Measurements from ENCODE around the gene SYT8. TPM values are rescaled to one million over a fixed set of nuclear protein-coding genes. Genes with fewer than 3 reads are reported as not detected.

The SYT8 gene
- total RNA-seq, 3 donors from 2014 or later (not counting 1 experiment from before 2014, with no cell fraction given), result not detected

DNA sequence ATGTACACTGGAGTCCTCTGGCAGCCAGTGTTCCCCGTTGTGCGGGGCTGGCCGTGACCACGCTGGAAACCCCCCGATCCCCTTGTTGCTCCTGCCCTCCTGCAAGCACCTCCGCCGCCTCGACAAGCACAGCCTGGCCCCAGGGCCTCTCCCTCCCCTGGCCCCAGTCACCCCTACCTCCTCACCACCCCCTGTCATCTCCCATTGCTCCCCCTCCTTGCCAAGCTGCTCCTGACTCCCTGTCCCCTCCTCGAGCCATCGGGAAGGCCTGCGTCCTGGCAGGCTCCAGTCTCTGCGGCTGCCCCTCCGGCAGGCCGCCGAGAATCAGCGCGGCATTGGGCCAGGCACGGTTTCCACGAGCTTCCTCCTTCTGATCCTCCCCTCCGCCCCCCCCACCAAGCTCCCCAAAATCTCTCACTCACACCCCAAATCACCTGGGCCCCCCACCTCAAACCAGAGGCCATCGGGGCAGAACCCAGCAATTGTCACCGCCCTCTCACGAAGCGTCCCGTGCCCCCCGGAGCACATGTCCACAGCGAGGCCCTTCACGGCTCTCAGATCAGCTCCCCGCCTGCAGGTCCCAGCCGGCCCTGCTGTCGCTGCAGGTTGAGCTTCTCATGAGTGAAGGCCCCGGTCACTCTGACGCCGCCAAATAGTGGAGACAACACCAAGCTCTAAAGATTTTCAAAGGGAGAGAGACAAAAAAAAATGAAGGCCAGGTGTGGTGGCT, 12.4 kb downstream of the SYT8 start:
- Histone ChIP-seq H3K9me3 (ENCODE audit: control insufficient read depth, insufficient read depth, low read length) (no peaks in the 10 kb centered on the region), H3K27ac (ENCODE audit: low read length) (no peak overlapping the region), H3K36me3 (ENCODE audit: control insufficient read depth, insufficient read depth, low read length) (no peaks in the 10 kb centered on the region), H3K4me1 (ENCODE audit: control insufficient read depth, insufficient read depth, low read length) (peaks cover 99% of the 10 kb centered on the region), H3K4me3 (ENCODE audit: low read length) (no peak overlapping the region), H3K27me3 (ENCODE audit: control insufficient read depth, insufficient read depth, low read length) (no peaks in the 10 kb centered on the region)
- Mint-ChIP-seq H3K4me3 (peak overlapping the region; percentile 9), H3K4me1 (peaks cover 57 to 85% of the 10 kb centered on the region in 2 donors), H3K36me3 (no peaks in the 10 kb centered on the region), H3K27ac (peak overlapping the region in 1 of 2 donors; percentile 55), H3K9me3 (no peaks in the 10 kb centered on the region), H3K27me3 (ENCODE audit: low read depth in 2 of 2) (peaks cover 0 to 4% of the 10 kb centered on the region in 2 donors)
- DNase-seq (no peak), ATAC-seq (no peak)
- intact Hi-C loops (cut with micrococcal nuclease), result no loop called here
- TF ChIP-seq, protein P1, sequence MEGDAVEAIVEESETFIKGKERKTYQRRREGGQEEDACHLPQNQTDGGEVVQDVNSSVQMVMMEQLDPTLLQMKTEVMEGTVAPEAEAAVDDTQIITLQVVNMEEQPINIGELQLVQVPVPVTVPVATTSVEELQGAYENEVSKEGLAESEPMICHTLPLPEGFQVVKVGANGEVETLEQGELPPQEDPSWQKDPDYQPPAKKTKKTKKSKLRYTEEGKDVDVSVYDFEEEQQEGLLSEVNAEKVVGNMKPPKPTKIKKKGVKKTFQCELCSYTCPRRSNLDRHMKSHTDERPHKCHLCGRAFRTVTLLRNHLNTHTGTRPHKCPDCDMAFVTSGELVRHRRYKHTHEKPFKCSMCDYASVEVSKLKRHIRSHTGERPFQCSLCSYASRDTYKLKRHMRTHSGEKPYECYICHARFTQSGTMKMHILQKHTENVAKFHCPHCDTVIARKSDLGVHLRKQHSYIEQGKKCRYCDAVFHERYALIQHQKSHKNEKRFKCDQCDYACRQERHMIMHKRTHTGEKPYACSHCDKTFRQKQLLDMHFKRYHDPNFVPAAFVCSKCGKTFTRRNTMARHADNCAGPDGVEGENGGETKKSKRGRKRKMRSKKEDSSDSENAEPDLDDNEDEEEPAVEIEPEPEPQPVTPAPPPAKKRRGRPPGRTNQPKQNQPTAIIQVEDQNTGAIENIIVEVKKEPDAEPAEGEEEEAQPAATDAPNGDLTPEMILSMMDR (IDR thresholded peaks at IDR 0.05), result no peak
- 95% methylated on average over 34 of the region's 34 CpGs for WGBS (ENCODE audit: insufficient coverage)

DNA sequence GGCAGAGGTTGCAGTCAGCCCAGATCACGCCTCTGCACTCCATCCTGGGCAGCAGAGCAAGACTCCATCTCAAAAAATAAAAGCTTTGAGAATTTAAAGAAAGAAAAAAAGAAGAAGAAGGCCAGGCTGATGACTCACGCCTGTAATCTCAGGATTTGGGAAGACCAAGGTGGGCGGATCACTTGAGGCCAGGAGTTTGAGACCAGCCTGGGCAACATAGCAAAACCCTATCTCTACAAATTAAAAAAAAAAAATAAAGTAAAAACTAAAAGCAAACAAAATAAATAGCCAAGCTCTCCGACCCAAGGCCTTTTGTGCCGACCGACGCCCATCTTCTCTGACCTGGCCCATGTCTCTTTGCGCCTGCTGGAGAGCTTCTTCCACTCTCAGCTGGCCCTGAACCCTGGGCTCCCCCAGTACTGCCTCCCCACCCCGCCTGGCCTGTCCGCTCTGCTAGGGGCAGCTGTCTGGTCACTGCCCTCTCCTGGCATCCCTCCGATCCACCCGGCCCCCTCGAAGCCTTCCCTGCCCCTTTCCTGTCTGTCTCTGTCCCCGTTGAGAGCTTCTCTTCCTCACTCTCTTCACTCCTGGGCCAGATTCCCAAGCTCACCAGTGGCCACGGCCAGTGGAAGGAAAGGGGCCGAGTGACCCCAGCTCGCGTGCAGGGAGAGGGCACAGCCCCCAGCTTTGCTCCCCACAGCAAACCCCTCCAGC, 13.3 kb downstream of the SYT8 start:
- ATAC-seq, result no peak
- H3K4me1 ChIP-seq (ENCODE audit: control insufficient read depth, insufficient read depth, low read length), result peaks cover 96% of the 10 kb centered on the region
- WGBS (ENCODE audit: insufficient coverage), result 96% methylated on average over 18 of the region's 18 CpGs
- TF ChIP-seq, protein P1 (IDR thresholded peaks at IDR 0.05), result no peak
- Mint-ChIP-seq H3K27ac (peak overlapping the region in 1 of 2 donors; percentile 55), H3K4me3 (peak overlapping the region; percentile 9), H3K9me3 (no peaks in the 10 kb centered on the region), H3K27me3 (ENCODE audit: low read depth in 2 of 2) (peaks cover 0 to 4% of the 10 kb centered on the region in 2 donors), H3K4me1 (peaks cover 64 to 90% of the 10 kb centered on the region in 2 donors), H3K36me3 (no peaks in the 10 kb centered on the region)
- no peaks in the 10 kb centered on the region for H3K9me3 ChIP-seq (ENCODE audit: control insufficient read depth, insufficient read depth, low read length)
- no peak overlapping the region for H3K4me3 ChIP-seq (ENCODE audit: low read length)
- H3K27me3 ChIP-seq (ENCODE audit: control insufficient read depth, insufficient read depth, low read length), result no peaks in the 10 kb centered on the region
- no peaks in the 10 kb centered on the region for H3K36me3 ChIP-seq (ENCODE audit: control insufficient read depth, insufficient read depth, low read length)
- H3K27ac ChIP-seq (ENCODE audit: low read length), result no peak overlapping the region
- intact Hi-C loops (cut with micrococcal nuclease), result no loop called here
- no peak for DNase-seq

DNA sequence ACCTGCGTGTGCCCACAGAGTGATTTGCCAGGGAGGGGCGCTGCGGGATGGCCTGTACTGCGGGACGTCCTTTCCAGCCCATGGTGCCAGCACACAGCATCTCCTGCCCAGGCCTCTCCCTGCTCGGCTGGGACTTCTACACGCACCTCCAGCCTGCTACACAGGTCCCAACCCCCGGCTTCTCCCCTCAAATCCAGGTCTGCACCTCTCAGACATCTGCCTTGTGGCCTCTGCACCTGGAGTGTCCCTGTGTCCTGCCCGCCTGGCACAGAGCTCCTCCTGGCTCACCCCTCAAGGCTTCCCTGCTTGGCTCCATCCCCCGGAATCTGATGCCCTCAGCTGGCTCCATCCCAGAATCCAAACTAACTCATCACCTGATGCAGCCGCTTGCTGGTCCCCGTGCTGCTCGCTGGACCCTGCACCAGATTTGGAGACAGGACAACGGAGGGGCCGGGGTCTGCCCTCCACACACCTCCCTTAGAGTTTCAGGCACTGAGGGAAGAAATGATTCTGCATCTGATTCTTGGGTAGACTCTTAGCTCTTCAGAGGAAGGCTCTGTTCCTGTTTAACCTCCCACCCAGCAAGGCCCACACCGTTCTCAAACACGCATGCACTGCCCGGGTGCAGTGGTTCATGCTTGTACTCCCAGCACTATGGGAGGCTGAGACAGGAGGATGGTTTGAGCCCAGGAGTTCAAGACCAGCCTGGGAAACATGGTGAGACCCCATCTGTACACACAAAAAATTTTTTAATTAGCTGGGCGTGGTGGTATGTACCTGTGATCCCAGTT, 14.0 kb downstream of the SYT8 start:
- H3K27me3 Mint-ChIP-seq (ENCODE audit: low read depth in 2 of 2), result peaks cover 0 to 4% of the 10 kb centered on the region in 2 donors
- H3K4me1 Mint-ChIP-seq, result peaks cover 60 to 90% of the 10 kb centered on the region in 2 donors
- ATAC-seq, result no peak
- DNase-seq, result no peak
- H3K9me3 Mint-ChIP-seq, result no peaks in the 10 kb centered on the region
- peak overlapping the region; percentile 98 to 99 for H3K27ac Mint-ChIP-seq
- Histone ChIP-seq H3K4me3 (ENCODE audit: low read length) (no peak overlapping the region), H3K27ac (ENCODE audit: low read length) (no peak overlapping the region), H3K27me3 (ENCODE audit: control insufficient read depth, insufficient read depth, low read length) (no peaks in the 10 kb centered on the region), H3K9me3 (ENCODE audit: control insufficient read depth, insufficient read depth, low read length) (no peaks in the 10 kb centered on the region), H3K36me3 (ENCODE audit: control insufficient read depth, insufficient read depth, low read length) (no peaks in the 10 kb centered on the region), H3K4me1 (ENCODE audit: control insufficient read depth, insufficient read depth, low read length) (peaks cover 91% of the 10 kb centered on the region)
- intact Hi-C loops (cut with micrococcal nuclease), result no loop called here
- TF ChIP-seq, protein P1 (IDR thresholded peaks at IDR 0.05), result no peak
- no peaks in the 10 kb centered on the region for H3K36me3 Mint-ChIP-seq
- no peak overlapping the region for H3K4me3 Mint-ChIP-seq
- WGBS (ENCODE audit: insufficient coverage), result 97% methylated on average over 19 of the region's 19 CpGs

Data from natural killer cell (primary cell).